ENCODE data around the gene SLC26A11. TPM values are rescaled to one million over a fixed set of nuclear protein-coding genes. Genes with fewer than 3 reads are reported as not detected.
"Not testable (repeated sequence)": the region's sequence is repeated elsewhere in the genome, so short reads cannot be mapped to it uniquely, and the experiment has no call there.

The SLC26A11 gene
- total and polyA plus RNA-seq, 5 donors: 4.4 to 7.8 (median 6.8) TPM

- intact Hi-C loops (cut with DNase I): no loop called here
- no peak for ATAC-seq
These were observed 24.3 kb upstream of the SLC26A11 start for GRCh38 chr17:80195671-80196529.

GRCh38 chr17:80196652-80197051, 23.6 kb upstream of the SLC26A11 start:
- Histone ChIP-seq H3K4me1 (ENCODE audit: control insufficient read depth, insufficient read depth, low read length) (no peaks in the 10 kb centered on the region), H3K27me3 (ENCODE audit: control insufficient read depth, insufficient read depth) (no peaks in the 10 kb centered on the region), H3K27ac (ENCODE audit: low read length) (no peak overlapping the region), H3K4me3 (ENCODE audit: low read length) (no peak overlapping the region), H3K9me3 (ENCODE audit: control insufficient read depth, low read length) (no peaks in the 10 kb centered on the region)
- DNase-seq (peak in 1 of 3 donors; percentile 39), ATAC-seq (no peak)
- WGBS: 88% methylated on average over 7 of the region's 7 CpGs
- intact Hi-C loops (cut with DNase I): no loop called here

More at GRCh38 chr17:80195671-80196529, 24.3 kb upstream of the SLC26A11 start:
- DNase-seq: peak in 1 of 3 donors; percentile 67
- H3K9me3 ChIP-seq (ENCODE audit: control insufficient read depth, low read length): no peaks in the 10 kb centered on the region
- H3K4me1 ChIP-seq (ENCODE audit: control insufficient read depth, insufficient read depth, low read length): no peaks in the 10 kb centered on the region
- no peaks in the 10 kb centered on the region for H3K27me3 ChIP-seq (ENCODE audit: control insufficient read depth, insufficient read depth)
- H3K27ac ChIP-seq (ENCODE audit: low read length): no peak overlapping the region
- H3K4me3 ChIP-seq (ENCODE audit: low read length): no peak overlapping the region
- 61% methylated on average over 27 of the region's 27 CpGs for WGBS

GRCh38 chr17:80198144-80198661, 22.0 kb upstream of the SLC26A11 start:
- DNase-seq (peak in 1 of 3 donors; percentile 46), ATAC-seq (no peak)
- Histone ChIP-seq H3K27me3 (ENCODE audit: control insufficient read depth, insufficient read depth) (no peaks in the 10 kb centered on the region), H3K27ac (ENCODE audit: low read length) (no peak overlapping the region), H3K4me3 (ENCODE audit: low read length) (no peak overlapping the region), H3K9me3 (ENCODE audit: control insufficient read depth, low read length) (no peaks in the 10 kb centered on the region), H3K4me1 (ENCODE audit: control insufficient read depth, insufficient read depth, low read length) (no peaks in the 10 kb centered on the region)
- 79% methylated on average over 27 of the region's 27 CpGs for WGBS
- intact Hi-C loops (cut with DNase I): no loop called here

GRCh38 chr17:80199295-80199694, 20.9 kb upstream of the SLC26A11 start:
- H3K4me3 ChIP-seq (ENCODE audit: low read length); H3K27ac ChIP-seq (ENCODE audit: low read length); DNase-seq; intact Hi-C loops (cut with DNase I); H3K9me3 ChIP-seq (ENCODE audit: control insufficient read depth, low read length); ATAC-seq; H3K4me1 ChIP-seq (ENCODE audit: control insufficient read depth, insufficient read depth, low read length); H3K27me3 ChIP-seq (ENCODE audit: control insufficient read depth, insufficient read depth): not testable (repeated sequence)
- WGBS: 72% methylated on average over 6 of the region's 6 CpGs

- Histone ChIP-seq H3K27me3 (ENCODE audit: control insufficient read depth, insufficient read depth) (no peaks in the 10 kb centered on the region), H3K27ac (ENCODE audit: low read length) (no peak overlapping the region), H3K4me1 (ENCODE audit: control insufficient read depth, insufficient read depth, low read length) (no peaks in the 10 kb centered on the region), H3K9me3 (ENCODE audit: control insufficient read depth, low read length) (no peaks in the 10 kb centered on the region), H3K4me3 (ENCODE audit: low read length) (no peak overlapping the region)
- DNase-seq: no peak
- 81% methylated on average over 15 of the region's 15 CpGs for WGBS
- intact Hi-C loops (cut with DNase I): no loop called here
- ATAC-seq: no peak
These were observed 18.8 kb upstream of the SLC26A11 start for GRCh38 chr17:80201446-80201845.

GRCh38 chr17:80202197-80202596, 18.0 kb upstream of the SLC26A11 start:
- Histone ChIP-seq H3K4me3 (ENCODE audit: low read length) (no peak overlapping the region), H3K4me1 (ENCODE audit: control insufficient read depth, insufficient read depth, low read length) (no peaks in the 10 kb centered on the region), H3K27me3 (ENCODE audit: control insufficient read depth, insufficient read depth) (no peaks in the 10 kb centered on the region), H3K9me3 (ENCODE audit: control insufficient read depth, low read length) (no peaks in the 10 kb centered on the region), H3K27ac (ENCODE audit: low read length) (no peak overlapping the region)
- WGBS: 89% methylated on average over 17 of the region's 17 CpGs
- DNase-seq (no peak), ATAC-seq (no peak)
- intact Hi-C loops (cut with DNase I): no loop called here

GRCh38 chr17:80203471-80203963, 16.7 kb upstream of the SLC26A11 start:
- no peak for ATAC-seq
- Histone ChIP-seq H3K4me3 (ENCODE audit: low read length) (no peak overlapping the region), H3K4me1 (ENCODE audit: control insufficient read depth, insufficient read depth, low read length) (no peaks in the 10 kb centered on the region), H3K27ac (ENCODE audit: low read length) (no peak overlapping the region), H3K9me3 (ENCODE audit: control insufficient read depth, low read length) (no peaks in the 10 kb centered on the region), H3K27me3 (ENCODE audit: control insufficient read depth, insufficient read depth) (no peaks in the 10 kb centered on the region)
- WGBS: 84% methylated on average over 11 of the region's 11 CpGs
- intact Hi-C loops (cut with DNase I): no loop called here
- no peak for DNase-seq

GRCh38 chr17:80204626-80205468, 15.4 kb upstream of the SLC26A11 start:
- ATAC-seq (peak in 1 of 2 donors; percentile 8), DNase-seq (no peak)
- Histone ChIP-seq H3K27me3 (ENCODE audit: control insufficient read depth, insufficient read depth) (no peaks in the 10 kb centered on the region), H3K4me1 (ENCODE audit: control insufficient read depth, insufficient read depth, low read length) (no peaks in the 10 kb centered on the region), H3K9me3 (ENCODE audit: control insufficient read depth, low read length) (no peaks in the 10 kb centered on the region), H3K4me3 (ENCODE audit: low read length) (no peak overlapping the region), H3K27ac (ENCODE audit: low read length) (no peak overlapping the region)
- intact Hi-C loops (cut with DNase I): no loop called here
- 81% methylated on average over 19 of the region's 19 CpGs for WGBS

- Histone ChIP-seq H3K9me3 (ENCODE audit: control insufficient read depth, low read length) (no peaks in the 10 kb centered on the region), H3K27me3 (ENCODE audit: control insufficient read depth, insufficient read depth) (no peaks in the 10 kb centered on the region), H3K4me3 (ENCODE audit: low read length) (no peak overlapping the region), H3K4me1 (ENCODE audit: control insufficient read depth, insufficient read depth, low read length) (no peaks in the 10 kb centered on the region), H3K27ac (ENCODE audit: low read length) (no peak overlapping the region)
- ATAC-seq (no peak), DNase-seq (no peak)
- intact Hi-C loops (cut with DNase I): no loop called here
- WGBS: 90% methylated on average over 13 of the region's 13 CpGs
These were observed 14.4 kb upstream of the SLC26A11 start for GRCh38 chr17:80205811-80206210.

- Histone ChIP-seq H3K27ac (ENCODE audit: low read length) (no peak overlapping the region), H3K27me3 (ENCODE audit: control insufficient read depth, insufficient read depth) (no peaks in the 10 kb centered on the region), H3K4me3 (ENCODE audit: low read length) (no peak overlapping the region), H3K9me3 (ENCODE audit: control insufficient read depth, low read length) (no peaks in the 10 kb centered on the region), H3K4me1 (ENCODE audit: control insufficient read depth, insufficient read depth, low read length) (no peaks in the 10 kb centered on the region)
- DNase-seq (peak in 1 of 3 donors; percentile 39), ATAC-seq (peak in 1 of 2 donors; percentile 13)
- 96% methylated on average over 16 of the region's 16 CpGs for WGBS
- intact Hi-C loops (cut with DNase I): no loop called here
These were observed 12.2 kb upstream of the SLC26A11 start for GRCh38 chr17:80208050-80208449.

GRCh38 chr17:80209765-80210164, 10.5 kb upstream of the SLC26A11 start:
- 88% methylated on average over 12 of the region's 12 CpGs for WGBS
- no peaks in the 10 kb centered on the region for H3K27me3 ChIP-seq (ENCODE audit: control insufficient read depth, insufficient read depth)
- no peak overlapping the region for H3K27ac ChIP-seq (ENCODE audit: low read length)
- H3K4me3 ChIP-seq (ENCODE audit: low read length): no peak overlapping the region
- ATAC-seq (no peak), DNase-seq (peak in 1 of 3 donors; percentile 41)
- intact Hi-C loops (cut with DNase I): no loop called here
- no peaks in the 10 kb centered on the region for H3K9me3 ChIP-seq (ENCODE audit: control insufficient read depth, low read length)
- H3K4me1 ChIP-seq (ENCODE audit: control insufficient read depth, insufficient read depth, low read length): no peaks in the 10 kb centered on the region
